NCI-H510A (cell line): ENCODE measurements around the gene MAP3K14.
A peak's percentile ranks its signal among the peaks of the same experiment; 100 is the strongest.

Source experiments
- DNase-seq: peaks from one replicate; lab custom pipeline; 2025; lab: John Stamatoyannopoulos, UW

The MAP3K14 gene

DNA sequence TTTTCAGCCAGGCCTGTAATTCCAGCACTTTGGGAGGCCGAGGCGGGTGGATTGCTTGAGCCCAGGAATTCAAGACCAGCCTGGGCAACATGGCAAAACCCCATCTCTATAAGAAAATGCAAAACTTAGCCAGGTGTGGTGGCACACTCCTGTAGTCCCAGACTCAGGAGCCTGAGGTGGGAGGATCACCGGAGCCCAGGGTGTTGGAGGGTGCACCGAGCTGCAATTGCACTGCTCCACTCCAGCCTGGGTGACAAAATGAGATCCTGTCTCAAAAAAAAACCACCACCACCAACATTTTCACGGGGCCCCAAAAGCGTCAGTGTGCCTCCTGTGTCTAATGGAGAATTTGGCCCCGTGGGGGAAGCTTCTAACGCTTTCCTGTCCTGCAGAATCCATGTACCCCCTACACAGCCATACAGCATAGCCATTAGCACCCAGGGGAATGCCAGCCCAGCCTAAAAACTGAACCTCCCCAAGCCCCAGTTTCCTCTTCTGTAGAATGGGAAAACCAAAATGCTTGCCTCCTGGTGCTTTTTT, 22.2 kb upstream of the MAP3K14 start:
- DNase-seq = no peak

DNA sequence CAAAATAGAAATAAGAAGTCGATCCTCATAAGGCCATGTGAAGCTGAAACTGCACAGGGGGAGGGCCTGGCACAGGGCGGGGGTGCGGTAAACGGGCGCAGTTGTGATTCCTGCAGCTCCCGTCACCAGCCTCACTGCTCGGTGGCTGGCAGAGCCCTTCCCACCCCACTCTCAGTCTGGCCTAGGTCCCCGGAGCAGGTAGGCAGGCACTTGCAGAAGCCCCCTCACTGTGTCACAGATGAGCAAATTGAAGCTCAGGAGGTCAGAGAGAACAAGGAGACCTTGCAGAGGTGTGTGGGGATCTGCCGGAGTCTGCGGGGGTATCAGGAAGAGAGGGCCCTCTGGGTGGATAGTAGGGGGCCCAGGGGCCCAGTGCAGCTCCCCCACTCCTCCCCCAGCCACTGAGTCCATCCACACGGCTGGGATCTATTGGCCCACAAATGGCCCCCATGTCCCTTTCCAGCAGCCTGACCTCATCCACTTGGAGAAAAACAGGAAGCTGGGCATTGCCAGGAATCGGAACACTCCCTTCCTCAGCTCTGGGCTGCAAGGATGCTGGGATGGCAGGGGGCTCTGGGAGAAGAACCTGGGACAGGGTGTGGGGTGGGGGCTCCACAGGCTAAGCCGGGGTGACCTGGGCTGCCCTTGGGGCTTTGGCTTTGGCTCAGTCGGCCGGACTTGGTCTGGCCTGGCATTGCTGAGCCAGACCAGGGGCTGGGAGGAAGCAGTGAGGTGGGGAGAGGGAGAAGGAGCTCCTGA, 21.4 kb upstream of the MAP3K14 start:
- no peak for DNase-seq

DNA sequence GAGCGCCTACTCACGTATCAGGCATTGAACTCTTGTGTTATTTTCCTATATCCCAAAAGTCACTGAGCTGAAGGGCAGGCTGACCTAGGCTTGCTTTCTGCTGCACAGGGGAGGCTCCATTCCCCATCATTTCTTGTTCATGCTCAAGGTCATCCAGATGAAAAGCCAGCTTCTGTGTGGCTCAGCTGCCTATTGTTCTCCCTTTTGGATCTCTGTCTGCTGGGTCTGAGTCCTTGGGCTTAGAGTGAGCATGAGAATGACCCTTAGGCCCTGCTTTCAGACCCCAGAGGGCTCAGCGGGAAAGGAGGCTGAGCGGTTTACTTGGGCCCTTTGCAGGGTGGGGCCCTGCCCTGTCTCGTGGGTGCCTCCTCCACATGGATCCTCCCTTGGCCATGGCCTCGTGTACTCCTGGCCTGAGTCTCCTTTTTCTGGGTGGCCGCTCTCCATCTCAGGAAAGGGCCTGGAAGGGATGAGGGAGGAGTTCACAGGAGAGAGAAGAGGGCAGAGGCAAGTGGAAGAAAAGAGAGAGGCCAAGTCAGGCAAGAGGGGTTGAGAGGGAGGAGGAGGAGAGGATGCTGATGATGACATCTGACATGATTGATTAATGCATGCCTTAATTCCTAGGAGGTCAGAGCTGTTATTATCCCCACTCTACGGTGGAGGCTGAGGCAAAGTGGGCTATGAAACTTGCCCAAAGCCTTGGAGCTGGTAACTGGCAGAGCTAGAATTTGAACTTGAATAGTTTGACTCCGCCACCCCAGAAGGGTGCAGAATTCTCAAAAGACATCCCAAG, 19.8 kb upstream of the MAP3K14 start:
- no peak for DNase-seq

DNA sequence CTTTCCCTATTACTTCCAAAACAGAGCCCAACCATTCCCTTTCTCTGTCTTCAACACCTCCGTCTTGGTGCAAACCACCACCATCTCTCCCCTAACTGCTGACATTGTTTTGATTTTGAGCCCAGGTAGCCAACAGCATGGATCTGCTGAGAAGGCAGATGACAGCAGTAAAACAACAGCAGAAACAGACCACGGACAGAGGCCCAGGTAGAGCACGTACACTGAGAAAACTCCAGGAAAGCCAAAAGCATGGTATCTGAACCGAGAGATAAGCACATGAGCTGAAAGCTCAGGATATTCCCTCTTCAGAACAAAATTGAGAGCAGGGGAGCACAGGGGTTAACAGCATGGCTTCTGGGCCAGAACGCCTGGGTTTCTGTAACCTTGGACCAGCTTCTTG, 18.9 kb upstream of the MAP3K14 start:
- DNase-seq = no peak

DNA sequence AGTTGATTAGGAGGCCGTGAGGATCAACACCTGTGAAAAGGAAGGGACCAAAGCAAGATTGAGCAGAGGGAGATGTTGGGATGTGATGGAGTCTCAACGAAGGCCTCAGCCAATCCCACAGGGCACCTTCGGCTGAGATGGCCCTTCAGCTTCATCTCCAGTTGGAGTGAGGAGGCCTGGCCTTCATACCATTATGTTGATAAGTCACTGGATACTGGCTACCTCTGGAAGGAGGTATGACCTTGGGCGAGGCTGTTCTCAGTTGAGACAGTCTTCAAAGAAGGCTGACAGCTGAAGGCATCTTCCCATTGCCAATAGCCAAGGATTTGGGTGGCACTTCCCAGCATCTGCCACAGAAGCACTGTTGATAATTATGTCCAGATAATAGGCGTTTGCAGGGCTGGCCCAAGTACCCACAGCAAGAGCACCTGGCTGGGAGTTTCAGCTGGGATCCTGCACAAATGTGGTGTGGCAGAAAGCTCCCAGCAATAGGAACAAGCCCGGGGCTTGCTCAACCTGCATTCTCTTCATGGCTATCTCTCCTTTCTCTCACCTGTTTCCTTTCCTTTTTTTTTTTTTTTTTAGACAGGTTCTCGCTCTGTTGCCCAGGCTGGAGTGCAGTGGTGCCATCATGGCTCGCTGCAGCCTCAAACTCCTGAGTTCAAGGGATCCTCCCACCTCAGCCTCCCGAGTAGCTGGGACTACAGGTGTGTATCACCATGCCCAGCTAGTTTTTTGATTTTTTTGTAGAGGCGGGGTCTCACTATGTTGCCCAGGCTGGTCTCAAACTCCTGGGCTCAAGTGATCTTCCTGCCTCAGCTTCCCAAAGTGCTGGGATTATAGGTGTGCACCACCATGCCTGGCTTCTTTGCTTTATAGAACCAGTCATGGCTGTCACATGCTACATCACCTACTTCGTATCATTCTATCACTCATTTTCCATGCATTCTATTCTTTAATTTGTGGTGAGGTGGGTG, 18.2 kb upstream of the MAP3K14 start:
- DNase-seq = no peak

DNA sequence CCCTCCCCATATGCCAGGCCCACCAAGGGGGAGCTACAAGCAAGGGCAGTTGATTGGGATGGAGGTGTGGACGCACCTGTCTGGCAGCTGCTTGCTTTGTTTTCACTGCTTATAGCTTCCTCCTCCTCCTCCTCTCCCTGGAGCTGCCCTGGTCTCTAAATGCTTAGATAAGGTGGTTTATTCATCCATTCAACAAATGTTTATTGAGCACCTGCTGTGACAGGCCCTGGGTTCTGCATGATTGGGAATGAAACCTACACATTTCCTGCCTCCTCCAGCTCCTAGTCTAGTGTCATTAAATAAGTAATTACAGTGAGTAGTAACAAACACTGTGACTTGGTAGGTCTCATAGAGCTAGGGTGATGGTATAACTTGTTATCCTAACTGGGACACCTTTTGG, 17.4 kb upstream of the MAP3K14 start:
- DNase-seq = peak; percentile 87

DNA sequence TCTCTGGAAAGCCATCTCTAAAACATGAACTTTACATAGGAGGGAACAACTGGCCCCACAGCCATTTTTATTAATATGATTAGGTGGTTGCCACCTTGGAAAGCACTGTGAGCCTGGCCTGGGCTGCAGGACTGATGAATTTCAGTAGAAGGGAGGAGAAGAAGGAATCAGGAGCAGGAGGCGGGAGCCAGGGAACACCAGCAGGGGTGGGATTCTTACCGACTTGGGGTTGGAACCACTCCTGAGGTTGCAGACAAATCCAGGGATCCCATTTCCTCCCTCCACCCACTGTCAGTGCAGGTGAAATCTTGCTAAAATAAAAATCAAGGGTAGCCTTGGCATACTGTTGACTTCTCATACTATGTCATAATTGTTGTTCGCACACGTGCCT, 16.9 kb upstream of the MAP3K14 start:
- DNase-seq = no peak

DNA sequence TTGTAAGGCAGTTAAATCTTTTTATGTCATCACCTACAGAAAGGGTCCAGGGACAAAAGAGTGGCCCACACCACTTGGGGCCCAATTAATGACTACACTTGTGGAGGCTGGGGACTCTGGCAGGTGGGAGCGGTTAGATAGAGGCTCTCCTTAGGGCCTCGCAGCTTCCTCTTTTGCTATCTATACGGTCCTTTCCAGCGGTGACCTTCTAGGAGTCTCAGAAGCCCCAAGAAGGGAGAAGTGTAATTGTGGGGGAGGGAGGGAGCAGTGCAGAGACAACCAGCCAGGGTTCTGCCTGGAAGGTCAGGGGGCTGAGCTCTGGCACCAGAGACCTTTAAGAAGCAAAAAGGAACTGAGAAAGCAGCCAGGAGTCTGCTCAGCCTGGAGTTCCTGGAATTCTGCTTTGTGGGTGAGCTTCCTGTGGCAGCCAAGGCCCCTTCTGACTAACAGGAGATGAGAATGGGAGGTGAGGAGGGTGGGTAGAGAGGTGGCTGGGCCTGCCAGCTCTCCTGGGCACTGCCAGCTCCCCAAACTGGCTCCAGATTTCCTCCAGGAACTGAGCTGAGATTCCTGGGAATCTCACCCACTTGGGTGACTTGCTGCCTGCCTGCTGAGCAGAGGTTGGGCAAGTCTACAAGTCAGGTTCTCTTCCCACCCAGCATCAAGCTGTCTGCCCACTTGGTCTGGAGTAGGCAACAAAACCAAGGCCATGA, 16.3 kb upstream of the MAP3K14 start:
- DNase-seq = no peak

DNA sequence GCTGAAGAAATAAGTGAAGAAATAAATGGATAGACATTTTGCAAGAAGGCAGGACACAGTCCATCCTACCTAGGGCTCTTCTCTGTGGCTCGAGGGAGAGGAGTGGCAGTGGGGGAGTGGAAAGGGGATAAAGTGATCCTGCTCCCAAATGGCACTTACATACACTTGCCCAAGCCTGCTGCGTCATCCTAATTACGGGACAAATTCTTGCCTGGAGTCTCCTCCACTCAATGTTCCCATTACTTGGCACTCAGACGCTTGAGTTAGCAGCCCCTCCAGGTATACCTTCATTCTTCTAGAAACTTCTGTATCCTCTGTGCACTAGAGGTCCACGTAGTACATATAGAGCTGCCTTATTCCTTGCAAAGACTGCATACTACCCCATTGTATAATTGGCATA, 15.7 kb upstream of the MAP3K14 start:
- no peak for DNase-seq

DNA sequence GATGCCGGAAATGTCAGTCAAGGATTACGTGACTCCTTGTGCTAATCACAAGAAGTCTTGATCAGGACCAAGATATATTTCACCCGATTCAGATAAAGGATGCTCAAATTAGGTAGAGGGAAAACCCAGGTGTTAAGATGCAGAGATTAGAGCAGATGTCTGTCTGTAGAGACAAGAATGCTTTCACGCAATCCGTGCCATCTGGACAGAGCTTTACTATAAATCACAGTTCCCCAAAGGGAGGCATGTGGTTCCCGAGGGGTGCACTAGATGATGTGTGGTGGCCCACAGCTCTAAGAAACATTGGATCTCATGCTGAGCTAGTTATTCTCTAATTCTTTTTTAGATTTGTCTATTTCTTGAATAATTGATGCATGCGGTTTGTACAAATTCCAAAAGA, 9.8 kb upstream of the MAP3K14 start:
- DNase-seq = no peak

DNA sequence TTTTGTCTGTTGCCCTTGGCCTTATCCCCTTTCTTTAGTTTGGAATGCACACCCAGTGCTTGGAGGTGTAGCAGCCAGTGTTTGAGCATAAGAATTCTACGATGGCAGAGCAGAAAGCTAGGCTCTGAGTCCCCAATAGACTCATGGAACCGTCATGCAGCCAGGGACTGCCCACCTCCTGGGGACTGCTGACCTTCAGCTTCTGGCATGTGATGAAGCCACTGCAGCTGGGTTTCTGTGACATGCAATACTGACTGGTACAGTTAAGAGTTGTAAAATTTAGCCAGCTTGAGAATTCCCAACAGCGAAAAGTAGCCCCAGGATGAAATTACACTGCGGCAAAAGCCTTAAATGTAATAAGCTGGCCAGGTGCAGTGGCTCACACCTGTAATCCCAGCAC, 9.0 kb upstream of the MAP3K14 start:
- no peak for DNase-seq

DNA sequence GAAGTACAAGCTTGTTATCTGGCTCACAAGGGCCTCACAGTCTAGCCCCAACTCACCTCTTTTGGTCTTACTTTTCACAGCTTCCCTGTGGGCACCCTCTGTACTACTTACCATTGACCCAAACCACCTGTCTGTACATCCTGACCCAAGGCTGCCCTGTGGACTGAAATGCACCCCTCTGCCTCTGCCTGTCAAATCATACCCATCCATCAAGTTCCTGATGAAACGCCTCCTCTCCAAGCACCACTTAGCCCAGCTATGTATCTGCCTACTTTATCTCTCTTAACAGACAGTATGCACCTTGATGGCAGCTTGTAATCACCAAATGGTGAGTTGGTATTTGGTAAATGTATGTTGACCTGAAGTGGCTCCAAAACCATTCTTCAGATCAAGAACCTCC, 7.5 kb upstream of the MAP3K14 start:
- DNase-seq = no peak

DNA sequence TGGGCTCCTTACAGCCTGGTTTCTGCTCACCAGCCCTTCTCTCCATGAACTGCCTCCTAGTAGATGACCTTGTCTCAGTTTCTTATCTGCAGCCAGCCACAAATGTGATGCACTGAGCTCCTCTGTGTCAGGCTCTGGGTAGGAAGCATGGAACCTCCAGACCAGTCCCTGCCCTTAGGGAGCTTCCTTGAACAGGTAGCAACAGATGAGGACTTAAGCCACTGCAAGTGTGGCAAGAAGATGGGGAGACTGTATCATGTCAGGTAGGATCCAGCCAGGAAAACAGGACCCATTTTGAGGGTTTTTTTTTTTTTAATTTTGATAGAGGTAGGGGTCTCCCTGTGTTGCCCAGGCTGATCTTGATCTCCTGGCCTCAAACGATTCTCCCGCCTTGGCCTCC, 5.3 kb upstream of the MAP3K14 start:
- DNase-seq = no peak

DNA sequence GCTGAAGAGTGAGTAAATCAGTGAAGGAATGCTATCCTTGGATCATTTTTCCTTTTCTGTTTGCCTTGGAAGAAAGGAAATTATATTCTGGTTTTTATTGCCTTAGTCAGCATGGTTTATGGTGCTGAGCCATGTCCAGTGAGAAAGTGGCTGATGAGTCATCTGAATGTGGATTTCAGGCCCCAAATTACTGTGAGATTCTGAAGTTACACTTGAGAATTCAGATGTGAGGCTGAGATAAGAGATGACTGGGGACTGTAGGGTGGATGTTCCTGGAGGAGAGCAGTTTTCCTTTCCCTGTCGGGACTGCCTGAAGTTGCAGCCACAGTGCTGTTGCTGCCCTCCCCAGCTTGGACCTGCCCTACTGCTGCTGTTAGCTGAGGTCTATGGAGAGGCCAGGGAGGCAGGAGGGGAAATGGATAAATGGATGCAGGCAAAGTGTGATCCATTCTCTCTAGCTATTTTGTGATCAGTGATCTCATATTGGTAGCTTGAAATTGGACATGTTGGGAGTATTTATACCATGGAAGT, 4.2 kb upstream of the MAP3K14 start:
- no peak for DNase-seq

DNA sequence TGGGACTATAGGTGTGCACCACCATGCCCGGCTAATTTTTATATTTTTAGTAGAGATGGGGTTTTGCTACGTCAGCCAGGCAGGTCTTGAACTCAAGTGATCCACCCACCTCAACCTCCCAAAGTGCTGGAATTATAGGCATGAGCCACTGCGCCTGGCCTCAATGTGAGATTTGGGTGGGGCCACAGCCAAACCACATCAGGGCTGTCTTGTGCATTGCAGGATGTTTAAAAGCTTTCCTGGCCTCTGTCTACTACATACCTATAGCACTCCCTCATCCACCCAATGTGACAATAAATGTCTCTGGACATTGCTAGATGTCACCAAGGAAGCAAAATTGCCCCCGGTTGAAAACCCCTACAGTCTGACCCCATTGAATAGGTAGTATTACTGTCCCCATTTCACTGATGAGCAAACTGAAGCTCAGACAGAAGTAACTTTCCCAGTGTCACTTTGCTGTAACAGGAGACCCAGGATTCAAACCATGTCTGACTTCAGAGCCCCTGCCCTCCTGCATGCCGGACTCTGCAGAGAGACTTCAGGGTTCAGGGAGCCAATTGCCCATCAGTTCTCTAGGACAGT, 3.6 kb upstream of the MAP3K14 start:
- no peak for DNase-seq

DNA sequence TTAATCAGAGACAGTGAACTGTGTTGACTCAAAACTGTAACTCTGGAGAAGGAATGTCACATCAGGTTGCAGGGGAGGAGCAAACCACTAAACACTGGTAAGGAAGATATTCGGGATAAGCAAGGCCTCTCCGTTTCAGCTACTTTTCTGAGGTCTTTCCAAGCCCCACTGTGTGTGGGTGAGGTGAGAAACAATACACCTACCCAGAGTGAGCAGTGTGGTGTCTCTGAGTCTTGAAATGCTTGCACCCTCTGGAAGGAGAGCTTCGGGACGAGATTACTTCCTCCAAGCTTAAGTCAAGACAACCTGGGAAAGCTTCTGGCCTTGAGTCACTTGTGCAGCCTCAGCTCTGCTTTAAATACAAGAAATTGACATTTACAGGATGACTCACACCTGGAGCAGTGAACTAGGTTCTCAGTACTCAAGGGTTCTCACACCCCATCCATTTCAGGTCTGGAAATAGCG, 2.5 kb upstream of the MAP3K14 start:
- DNase-seq = no peak

DNA sequence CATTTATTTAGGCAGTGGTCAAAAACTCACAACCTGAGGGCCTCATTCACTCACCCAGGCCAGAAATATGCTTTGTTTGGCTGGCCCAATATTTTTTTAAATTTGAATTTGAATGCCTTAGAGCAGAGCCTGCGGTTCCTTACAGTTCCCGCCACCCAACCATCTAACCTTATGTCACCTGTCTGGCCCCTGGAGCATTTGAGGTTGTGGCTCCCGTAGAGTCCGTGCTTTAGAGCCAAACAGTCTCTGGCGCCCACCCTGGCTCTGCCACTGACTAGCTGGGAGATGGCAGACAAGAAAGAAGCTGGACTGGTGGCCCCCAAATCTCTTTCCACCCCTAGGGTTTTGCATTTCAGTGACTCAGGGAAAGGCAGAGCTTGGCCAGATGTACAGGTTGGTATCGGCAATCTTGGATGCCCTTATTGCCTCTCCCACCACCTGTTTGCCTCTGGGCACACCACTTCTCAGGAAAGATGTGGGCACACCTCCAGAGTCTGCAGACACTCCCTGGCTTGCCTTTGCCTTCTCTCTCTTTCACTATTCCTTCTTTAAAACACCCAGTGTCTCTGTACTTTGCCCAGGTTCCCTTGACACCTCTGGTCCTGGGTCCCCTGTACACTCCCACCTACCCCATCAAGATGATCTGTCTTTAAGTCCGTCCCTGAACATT, 1.9 kb upstream of the MAP3K14 start:
- DNase-seq = no peak

DNA sequence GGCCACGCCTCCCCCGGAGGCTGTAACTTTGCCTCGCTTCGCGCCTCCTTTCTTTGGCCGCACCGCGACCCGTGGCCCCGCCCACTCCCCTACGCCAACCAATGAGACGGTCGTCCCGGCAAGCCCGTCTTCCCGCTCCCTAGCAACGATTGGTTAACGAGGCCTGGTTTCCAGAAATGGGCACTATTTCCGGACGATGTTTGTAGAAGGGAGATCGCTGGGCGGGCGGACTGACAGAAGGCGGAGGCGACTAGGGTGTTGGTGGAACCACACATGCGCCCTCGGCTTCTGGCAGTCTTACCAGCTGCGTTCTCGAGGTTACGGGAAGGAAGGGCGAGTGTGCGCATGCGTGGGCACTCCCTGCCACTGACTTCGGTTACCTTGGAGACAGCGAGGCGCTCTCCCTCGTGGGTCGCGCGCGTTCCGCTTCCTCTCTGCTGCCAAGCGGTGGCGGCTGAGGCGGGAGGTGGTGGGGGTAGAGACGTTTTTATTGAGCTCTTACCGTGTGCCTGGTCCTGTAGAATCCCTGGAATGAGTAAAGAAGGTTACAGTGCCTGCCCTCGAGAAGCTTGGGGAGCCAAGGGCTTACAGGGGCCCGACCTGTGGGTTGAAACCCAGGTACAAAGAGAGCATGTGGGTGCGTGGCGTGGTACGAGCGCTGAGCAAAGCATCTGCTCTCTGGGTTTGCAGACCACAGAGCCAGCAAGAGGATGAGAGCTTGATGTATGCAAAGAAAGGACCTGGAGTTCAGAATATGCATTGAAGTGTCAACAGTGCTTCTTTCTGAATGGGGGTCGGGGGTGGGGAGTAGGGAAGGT, 500 bp upstream of the MAP3K14 start:
- peak; percentile 99 for DNase-seq
